OCI-LY3 (cell line): ENCODE results near the gene SCRN1.

Source experiments
- EZH2phosphoT487 ChIP-seq: fragments of 200-600 bp; shearing (Covaris generic); IDR thresholded peaks from 2 replicates; pipeline ENCODE4 v1.6.1; 2018; ENCODE audit warnings: antibody characterized with exemption, mixed run types, low read depth
- TF ChIP-seq, protein P1 (sequence below): fragments of 200-600, 300-600 bp; sonication (generic); IDR thresholded peaks from 2 replicates; pipeline ENCODE4 v1.5.1; 2014; ENCODE audit warnings: antibody characterized with exemption, low read length, low read depth

DNA sequence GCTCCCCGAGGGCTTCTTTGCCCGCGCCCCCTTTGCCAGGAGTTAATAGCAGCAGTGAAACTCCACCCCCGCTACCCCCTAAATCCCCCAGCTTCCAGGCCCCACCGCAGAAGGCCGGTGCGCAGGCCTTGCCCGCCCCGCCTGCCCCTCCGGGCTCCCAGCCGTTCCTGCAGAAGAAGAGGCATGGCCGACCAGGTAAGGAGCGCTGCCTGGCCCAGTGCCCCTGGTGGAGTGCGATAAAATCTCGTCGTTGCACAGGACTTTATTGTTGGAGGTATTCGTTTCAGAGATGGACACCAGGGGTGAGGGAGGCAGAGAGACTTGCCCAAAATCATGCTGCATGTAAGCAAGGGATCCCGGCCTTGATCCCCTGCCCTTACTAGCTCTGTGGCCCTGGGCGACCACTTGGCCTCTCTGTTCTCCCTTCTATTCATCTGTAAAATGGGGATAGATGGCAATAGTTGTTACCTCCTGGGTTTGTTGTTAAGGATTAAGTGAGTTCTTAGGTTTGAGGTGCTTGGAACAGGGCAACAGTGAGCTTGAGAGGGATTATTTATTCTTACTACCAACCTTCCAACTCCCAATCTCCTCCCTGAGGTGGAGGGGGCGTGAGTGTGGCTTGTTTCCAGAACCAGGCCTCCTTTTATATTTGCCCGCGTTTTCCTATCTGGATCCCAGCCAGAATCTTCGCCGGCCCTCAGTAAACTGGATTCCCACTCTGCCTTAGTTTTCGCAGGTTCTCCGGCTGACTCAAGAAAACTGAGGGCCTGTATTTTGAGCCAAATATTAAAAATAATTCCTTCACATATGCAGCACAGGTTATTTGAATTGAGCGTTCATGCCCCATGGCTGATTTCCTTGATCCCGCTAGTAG, 105.0 kb downstream of the SCRN1 start:
- TF ChIP-seq, protein P1, sequence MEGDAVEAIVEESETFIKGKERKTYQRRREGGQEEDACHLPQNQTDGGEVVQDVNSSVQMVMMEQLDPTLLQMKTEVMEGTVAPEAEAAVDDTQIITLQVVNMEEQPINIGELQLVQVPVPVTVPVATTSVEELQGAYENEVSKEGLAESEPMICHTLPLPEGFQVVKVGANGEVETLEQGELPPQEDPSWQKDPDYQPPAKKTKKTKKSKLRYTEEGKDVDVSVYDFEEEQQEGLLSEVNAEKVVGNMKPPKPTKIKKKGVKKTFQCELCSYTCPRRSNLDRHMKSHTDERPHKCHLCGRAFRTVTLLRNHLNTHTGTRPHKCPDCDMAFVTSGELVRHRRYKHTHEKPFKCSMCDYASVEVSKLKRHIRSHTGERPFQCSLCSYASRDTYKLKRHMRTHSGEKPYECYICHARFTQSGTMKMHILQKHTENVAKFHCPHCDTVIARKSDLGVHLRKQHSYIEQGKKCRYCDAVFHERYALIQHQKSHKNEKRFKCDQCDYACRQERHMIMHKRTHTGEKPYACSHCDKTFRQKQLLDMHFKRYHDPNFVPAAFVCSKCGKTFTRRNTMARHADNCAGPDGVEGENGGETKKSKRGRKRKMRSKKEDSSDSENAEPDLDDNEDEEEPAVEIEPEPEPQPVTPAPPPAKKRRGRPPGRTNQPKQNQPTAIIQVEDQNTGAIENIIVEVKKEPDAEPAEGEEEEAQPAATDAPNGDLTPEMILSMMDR = no peak
- no peak for TF ChIP-seq EZH2phosphoT487
